Activated T-cell treated with anti-CD3 and anti-CD28 coated beads for 48 hours (primary cell): ENCODE measurements around the gene DNMT3A.
"Not testable (repeated sequence)": the region's sequence is repeated elsewhere in the genome, so short reads cannot be mapped to it uniquely, and the experiment has no call there.

ENCODE experiments used
- DNase-seq: peaks from one replicate; pipeline ENCODE4 v3.0.0-alpha.2; 2020; ENCODE audit warnings: low read depth

Gene DNMT3A

GRCh38 chr2:25234738-25235137 is 107.0 kb downstream of the DNMT3A start:
- no peak for DNase-seq

GRCh38 chr2:25233916-25234605 is 107.7 kb downstream of the DNMT3A start:
- DNase-seq: no peak

- no peak for DNase-seq
Measured at GRCh38 chr2:25232248-25232825, 109.4 kb downstream of the DNMT3A start.

GRCh38 chr2:25230948-25231311 is 110.8 kb downstream of the DNMT3A start:
- no peak for DNase-seq

GRCh38 chr2:25230198-25230947 is 111.4 kb downstream of the DNMT3A start:
- no peak for DNase-seq

- no peak for DNase-seq
Measured at GRCh38 chr2:25229279-25230197, 112.2 kb downstream of the DNMT3A start.

GRCh38 chr2:25228848-25229278 is 112.9 kb downstream of the DNMT3A start:
- no peak for DNase-seq

- DNase-seq: no peak
Measured at GRCh38 chr2:25227576-25227975, 114.1 kb downstream of the DNMT3A start.

- DNase-seq: no peak
Measured at GRCh38 chr2:25226827-25227226, 114.9 kb downstream of the DNMT3A start.

- DNase-seq: no peak
Measured at GRCh38 chr2:25222477-25223121, 119.1 kb downstream of the DNMT3A start.

- DNase-seq: no peak
Measured at GRCh38 chr2:25221579-25221978, 120.1 kb downstream of the DNMT3A start.

GRCh38 chr2:25220313-25220712 is 121.4 kb downstream of the DNMT3A start:
- DNase-seq: no peak

GRCh38 chr2:25219621-25220020 is 122.1 kb downstream of the DNMT3A start:
- no peak for DNase-seq

GRCh38 chr2:25218100-25218499 is 123.6 kb downstream of the DNMT3A start:
- DNase-seq: no peak

- DNase-seq: peak; percentile 85
Measured at GRCh38 chr2:25215948-25216679, 125.6 kb downstream of the DNMT3A start.

GRCh38 chr2:25215232-25215631 is 126.5 kb downstream of the DNMT3A start:
- DNase-seq: no peak

GRCh38 chr2:25213229-25213628 is 128.5 kb downstream of the DNMT3A start:
- DNase-seq: no peak

GRCh38 chr2:25210923-25211322 is 130.8 kb downstream of the DNMT3A start:
- DNase-seq: not testable (repeated sequence)

GRCh38 chr2:25207078-25207545 is 134.6 kb downstream of the DNMT3A start:
- no peak for DNase-seq

- DNase-seq: no peak
Measured at GRCh38 chr2:25204190-25204838, 137.4 kb downstream of the DNMT3A start.
